Glutamatergic neuron (in vitro differentiated cells): ENCODE measurements around the gene FLRT2. TPM values are rescaled to one million over a fixed set of nuclear protein-coding genes. Genes with fewer than 3 reads are reported as not detected.
A peak's percentile ranks its signal among the peaks of the same experiment; 100 is the strongest.

ENCODE experiments used
- DNase-seq: peaks from one replicate; pipeline ENCODE4 v3.0.0; 2022
- H3K27ac Mint-ChIP-seq: one replicate; pipeline ENCODE4 v1.8.0; 2020; ENCODE audit warnings: mild to moderate bottlenecking, mixed read lengths, inconsistent platforms; ENCODE audit not compliant: unreplicated experiment
- H3K27me3 Mint-ChIP-seq: one replicate; pipeline ENCODE4 v1.8.0; 2020; ENCODE audit warnings: mild to moderate bottlenecking, moderate library complexity, mixed read lengths, inconsistent platforms; ENCODE audit not compliant: unreplicated experiment
- H3K36me3 Mint-ChIP-seq: one replicate; pipeline ENCODE4 v1.8.0; 2020; ENCODE audit warnings: mild to moderate bottlenecking, mixed read lengths, inconsistent platforms; ENCODE audit not compliant: unreplicated experiment
- H3K4me1 Mint-ChIP-seq: one replicate; pipeline ENCODE4 v1.8.0; 2020; ENCODE audit warnings: mild to moderate bottlenecking, low read depth, mixed read lengths, inconsistent platforms; ENCODE audit not compliant: unreplicated experiment
- H3K4me3 Mint-ChIP-seq: one replicate; pipeline ENCODE4 v1.8.0; 2020; ENCODE audit warnings: mild to moderate bottlenecking, mixed read lengths, inconsistent platforms; ENCODE audit not compliant: unreplicated experiment
- H3K9me3 Mint-ChIP-seq: one replicate; pipeline ENCODE4 v1.8.0; 2020; ENCODE audit warnings: mild to moderate bottlenecking, moderate library complexity, mixed read lengths, inconsistent platforms; ENCODE audit not compliant: unreplicated experiment
- CTCF ChIP-seq: fragments of 200-600 bp; sonication (generic); IDR thresholded peaks from one replicate; pipeline ENCODE4 v1.5.0; 2021; ENCODE audit not compliant: partially characterized antibody, unreplicated experiment
- long read RNA-seq: library from polyadenylated mRNA; unstranded; transcript quantifications from one replicate; pipeline ENCODE4 v2.0.0, GENCODE V29; 2020; ENCODE audit not compliant: unreplicated experiment
- total RNA-seq: library from RNA; stranded (reverse); fragmentation: NEBNext Ultra II Directional; extraction: Animal tissue kit (Norgen Biotek cat#: 25700); gene quantifications from one replicate; pipeline ENCODE4 v1.2.1, GENCODE V29; 2021; ENCODE audit not compliant: unreplicated experiment

The FLRT2 gene, protein sequence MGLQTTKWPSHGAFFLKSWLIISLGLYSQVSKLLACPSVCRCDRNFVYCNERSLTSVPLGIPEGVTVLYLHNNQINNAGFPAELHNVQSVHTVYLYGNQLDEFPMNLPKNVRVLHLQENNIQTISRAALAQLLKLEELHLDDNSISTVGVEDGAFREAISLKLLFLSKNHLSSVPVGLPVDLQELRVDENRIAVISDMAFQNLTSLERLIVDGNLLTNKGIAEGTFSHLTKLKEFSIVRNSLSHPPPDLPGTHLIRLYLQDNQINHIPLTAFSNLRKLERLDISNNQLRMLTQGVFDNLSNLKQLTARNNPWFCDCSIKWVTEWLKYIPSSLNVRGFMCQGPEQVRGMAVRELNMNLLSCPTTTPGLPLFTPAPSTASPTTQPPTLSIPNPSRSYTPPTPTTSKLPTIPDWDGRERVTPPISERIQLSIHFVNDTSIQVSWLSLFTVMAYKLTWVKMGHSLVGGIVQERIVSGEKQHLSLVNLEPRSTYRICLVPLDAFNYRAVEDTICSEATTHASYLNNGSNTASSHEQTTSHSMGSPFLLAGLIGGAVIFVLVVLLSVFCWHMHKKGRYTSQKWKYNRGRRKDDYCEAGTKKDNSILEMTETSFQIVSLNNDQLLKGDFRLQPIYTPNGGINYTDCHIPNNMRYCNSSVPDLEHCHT
- 69.6 TPM for total RNA-seq
- long read RNA-seq, partial matches to known transcripts = 0 of 4 reads
- long read RNA-seq, other reads (novel, unspliced or antisense) = 4 of 4 reads

DNA sequence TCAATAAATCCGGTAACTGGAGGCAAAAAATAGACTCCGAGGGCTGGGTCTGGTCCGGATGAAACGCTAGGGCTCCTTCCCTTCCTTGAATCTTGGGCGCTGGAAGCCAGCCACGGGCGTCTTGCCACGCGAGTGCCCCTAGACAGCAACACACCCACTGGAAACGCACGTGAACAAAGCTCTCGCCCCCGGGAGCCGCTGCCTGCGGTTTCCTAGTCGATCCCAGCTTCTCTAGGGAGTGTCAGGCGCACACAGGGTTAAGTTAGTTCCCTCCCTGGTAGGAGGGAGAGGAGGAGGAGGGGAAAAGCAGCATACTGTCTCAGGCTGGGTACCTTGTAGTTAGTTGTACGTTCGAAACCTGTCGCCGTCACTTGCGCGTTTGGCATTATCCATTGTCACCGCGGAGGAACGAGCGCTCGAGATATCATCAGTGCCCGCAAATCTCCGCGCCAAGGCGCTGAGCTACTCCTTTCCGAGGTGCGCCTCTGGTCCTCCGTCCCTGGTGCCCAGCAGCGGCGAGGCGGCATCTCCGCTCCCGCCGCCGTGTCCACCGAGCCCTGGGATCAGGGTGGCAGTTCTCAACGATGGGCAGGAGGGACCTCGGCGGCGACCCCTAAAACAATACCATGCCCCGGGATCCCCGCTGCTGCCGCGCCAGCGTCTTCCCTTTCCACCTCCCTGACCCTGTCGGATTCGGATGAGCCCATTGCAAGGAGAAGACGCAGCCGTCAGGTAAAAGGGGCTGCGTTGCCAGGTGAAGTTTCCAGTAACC, at the start of gene FLRT2:
FLRT2 (plus strand) TSS at position 342 of the 772 bp plus-strand sequence. CDS start 91,371 bp downstream, outside the sequence.
- peak; percentile 52 for DNase-seq
- Mint-ChIP-seq H3K27ac (peak within 1 kb of the TSS; percentile 96), H3K27me3 (peaks cover 26% of the 10 kb centered on the region), H3K36me3 (no peaks in the 10 kb centered on the region), H3K4me3 (peak within 1 kb of the TSS; percentile 99), H3K9me3 (peaks cover 28% of the 10 kb centered on the region), H3K4me1 (peaks cover 20% of the 10 kb centered on the region)
- no peak for TF ChIP-seq CTCF

DNA sequence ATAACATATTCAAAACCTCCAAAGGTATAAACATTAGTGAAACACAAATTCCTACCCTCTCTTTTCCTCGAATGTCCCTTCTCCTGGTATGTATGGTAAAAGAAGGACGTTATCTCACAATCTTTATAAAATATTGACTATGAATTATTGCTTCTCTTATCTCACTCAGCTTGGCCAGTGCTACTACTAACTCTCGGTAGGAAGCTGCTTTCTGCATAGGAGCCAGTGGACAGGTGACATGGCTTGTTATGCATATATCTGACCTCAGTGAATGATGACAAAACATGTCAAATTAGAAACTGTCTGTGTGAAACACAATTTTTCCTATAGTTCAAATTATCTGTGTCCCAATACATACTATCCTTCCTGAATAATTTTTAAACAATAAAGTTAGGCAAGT, 48.5 kb upstream of the FLRT2 start:
- Mint-ChIP-seq H3K27ac (no peak overlapping the region), H3K36me3 (no peaks in the 10 kb centered on the region), H3K4me3 (no peak overlapping the region), H3K27me3 (no peaks in the 10 kb centered on the region), H3K9me3 (no peaks in the 10 kb centered on the region), H3K4me1 (peaks cover 8% of the 10 kb centered on the region)
- no peak for TF ChIP-seq CTCF
- DNase-seq = no peak

GRCh38 chr14:85482552-85482951, 47.4 kb upstream of the FLRT2 start:
- Mint-ChIP-seq H3K4me1 (peaks cover 6% of the 10 kb centered on the region), H3K27ac (no peak overlapping the region), H3K9me3 (no peaks in the 10 kb centered on the region), H3K4me3 (no peak overlapping the region), H3K27me3 (no peaks in the 10 kb centered on the region), H3K36me3 (no peaks in the 10 kb centered on the region)
- TF ChIP-seq CTCF = no peak
- DNase-seq = no peak

DNA sequence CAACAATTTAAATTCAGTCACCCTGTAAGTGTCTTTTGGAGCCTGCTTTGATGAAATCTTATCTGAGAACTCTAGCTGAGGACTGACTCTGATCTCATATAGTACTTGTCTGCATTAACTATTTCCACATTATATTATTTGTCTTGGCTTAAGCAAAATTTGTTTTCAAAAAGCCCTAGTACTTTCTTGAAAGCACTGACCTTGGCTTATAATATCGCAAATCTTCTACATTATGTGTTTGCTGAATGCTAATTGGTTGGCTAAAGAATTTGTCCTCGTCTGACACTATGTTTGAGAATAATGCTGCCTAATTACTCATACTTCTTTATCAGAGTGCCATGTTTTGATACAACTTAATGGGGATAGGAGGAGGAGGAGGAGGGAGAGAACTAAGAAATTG, 46.9 kb upstream of the FLRT2 start:
- Mint-ChIP-seq H3K9me3 (no peaks in the 10 kb centered on the region), H3K36me3 (no peaks in the 10 kb centered on the region), H3K27me3 (no peaks in the 10 kb centered on the region), H3K27ac (no peak overlapping the region), H3K4me3 (no peak overlapping the region), H3K4me1 (peaks cover 2% of the 10 kb centered on the region)
- no peak for DNase-seq
- TF ChIP-seq CTCF = no peak
